Measurements from ENCODE around the gene SAMD4A. TPM values are rescaled to one million over a fixed set of nuclear protein-coding genes. Genes with fewer than 3 reads are reported as not detected.

Gene SAMD4A
- total and polyA plus RNA-seq, 8 donors, result 2.5 to 67.4 (median 15.9) TPM

GRCh38 chr14:54709867-54710266 lies 142.9 kb downstream of the SAMD4A start:
- no peak for TF ChIP-seq EP300 (IDR thresholded peaks at IDR 0.05)
- TF ChIP-seq POLR2AphosphoS5 (IDR thresholded peaks at IDR 0.05), result no peak
- TF ChIP-seq, protein P1, sequence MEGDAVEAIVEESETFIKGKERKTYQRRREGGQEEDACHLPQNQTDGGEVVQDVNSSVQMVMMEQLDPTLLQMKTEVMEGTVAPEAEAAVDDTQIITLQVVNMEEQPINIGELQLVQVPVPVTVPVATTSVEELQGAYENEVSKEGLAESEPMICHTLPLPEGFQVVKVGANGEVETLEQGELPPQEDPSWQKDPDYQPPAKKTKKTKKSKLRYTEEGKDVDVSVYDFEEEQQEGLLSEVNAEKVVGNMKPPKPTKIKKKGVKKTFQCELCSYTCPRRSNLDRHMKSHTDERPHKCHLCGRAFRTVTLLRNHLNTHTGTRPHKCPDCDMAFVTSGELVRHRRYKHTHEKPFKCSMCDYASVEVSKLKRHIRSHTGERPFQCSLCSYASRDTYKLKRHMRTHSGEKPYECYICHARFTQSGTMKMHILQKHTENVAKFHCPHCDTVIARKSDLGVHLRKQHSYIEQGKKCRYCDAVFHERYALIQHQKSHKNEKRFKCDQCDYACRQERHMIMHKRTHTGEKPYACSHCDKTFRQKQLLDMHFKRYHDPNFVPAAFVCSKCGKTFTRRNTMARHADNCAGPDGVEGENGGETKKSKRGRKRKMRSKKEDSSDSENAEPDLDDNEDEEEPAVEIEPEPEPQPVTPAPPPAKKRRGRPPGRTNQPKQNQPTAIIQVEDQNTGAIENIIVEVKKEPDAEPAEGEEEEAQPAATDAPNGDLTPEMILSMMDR (IDR thresholded peaks at IDR 0.05), result no peak
- no peak for TF ChIP-seq POLR2A (IDR thresholded peaks at IDR 0.05)
- no peak overlapping the region for H3K4me3 ChIP-seq
- DNase-seq, result no peak
- no peaks in the 10 kb centered on the region for H3K9me3 ChIP-seq
- H3K36me3 ChIP-seq, result peaks cover 0 to under 1% (median 0%) of the 10 kb centered on the region in 4 donors
- no peaks in the 10 kb centered on the region for H3K27me3 ChIP-seq
- H3K27ac ChIP-seq, result no peak overlapping the region
- intact Hi-C loops (cut with DNase I; ENCODE audit: low total_unique reads), result no loop called here
- H3K4me1 ChIP-seq, result peaks cover 4 to 32% (median 17%) of the 10 kb centered on the region in 4 donors

GRCh38 chr14:54711312-54711711 lies 144.4 kb downstream of the SAMD4A start:
- Histone ChIP-seq H3K9me3 (no peaks in the 10 kb centered on the region), H3K36me3 (no peaks in the 10 kb centered on the region), H3K4me3 (no peak overlapping the region), H3K27me3 (no peaks in the 10 kb centered on the region), H3K27ac (peak overlapping the region in 3 of 5 donors; percentile 64 to 75 (median 72)), H3K4me1 (peaks cover 4 to 32% (median 17%) of the 10 kb centered on the region in 4 donors)
- intact Hi-C loops (cut with DNase I; ENCODE audit: low total_unique reads), result no loop called here
- no peak for DNase-seq
- TF ChIP-seq EP300 (IDR thresholded peaks at IDR 0.05) (no peak), POLR2AphosphoS5 (IDR thresholded peaks at IDR 0.05) (no peak), POLR2A (IDR thresholded peaks at IDR 0.05) (no peak)
- TF ChIP-seq, protein P1 (IDR thresholded peaks at IDR 0.05), result no peak
- WGBS, 5 donors, result 96 to 98% (median 98%) methylated on average over 5 of the region's 5 CpGs

DNA sequence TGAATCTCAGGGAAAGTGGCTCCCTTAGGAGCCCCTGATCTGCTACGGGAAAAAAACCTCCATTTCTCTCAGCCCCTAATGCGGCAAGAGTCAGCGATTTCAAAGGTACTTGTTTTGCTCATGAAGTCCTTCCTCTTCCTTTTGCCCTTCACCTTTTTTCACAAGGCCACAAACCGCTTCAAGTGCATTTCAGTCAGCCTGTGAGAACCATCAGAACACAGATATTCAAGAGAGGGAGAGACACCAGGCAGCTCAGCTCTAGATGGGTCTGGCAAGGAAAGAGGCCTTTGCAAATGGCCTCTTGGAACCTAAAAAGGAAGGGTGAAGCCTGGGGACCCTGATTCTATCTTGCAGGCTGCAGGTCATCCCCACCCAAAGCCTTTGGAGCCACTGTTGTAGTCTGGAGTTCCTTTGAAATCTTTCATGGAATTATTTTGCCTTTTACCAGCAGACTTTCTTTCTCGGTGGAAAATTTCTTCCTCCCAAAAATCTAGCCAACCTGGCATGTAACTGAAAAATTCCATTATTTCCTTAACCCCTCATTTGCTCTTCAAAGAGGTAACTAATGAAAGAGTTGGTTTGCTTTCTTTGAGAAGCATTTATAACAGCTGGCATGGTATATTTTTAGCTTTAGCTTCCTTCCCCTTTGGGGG lies 145.0 kb downstream of the SAMD4A start:
- no peaks in the 10 kb centered on the region for H3K27me3 ChIP-seq
- 53 to 62% (median 59%) methylated on average over 5 of the region's 5 CpGs for WGBS, 5 donors
- no peak overlapping the region for H3K4me3 ChIP-seq
- no peaks in the 10 kb centered on the region for H3K9me3 ChIP-seq
- TF ChIP-seq POLR2A (IDR thresholded peaks at IDR 0.05) (no peak), POLR2AphosphoS5 (IDR thresholded peaks at IDR 0.05) (no peak), EP300 (IDR thresholded peaks at IDR 0.05) (no peak)
- TF ChIP-seq, protein P1 (IDR thresholded peaks at IDR 0.05), result no peak
- peaks cover 4 to 32% (median 17%) of the 10 kb centered on the region in 4 donors for H3K4me1 ChIP-seq
- intact Hi-C loops (cut with DNase I; ENCODE audit: low total_unique reads), result no loop called here
- no peak for DNase-seq
- H3K36me3 ChIP-seq, result no peaks in the 10 kb centered on the region
- H3K27ac ChIP-seq, result peak overlapping the region in 4 of 5 donors; percentile 56 to 75 (median 68)

DNA sequence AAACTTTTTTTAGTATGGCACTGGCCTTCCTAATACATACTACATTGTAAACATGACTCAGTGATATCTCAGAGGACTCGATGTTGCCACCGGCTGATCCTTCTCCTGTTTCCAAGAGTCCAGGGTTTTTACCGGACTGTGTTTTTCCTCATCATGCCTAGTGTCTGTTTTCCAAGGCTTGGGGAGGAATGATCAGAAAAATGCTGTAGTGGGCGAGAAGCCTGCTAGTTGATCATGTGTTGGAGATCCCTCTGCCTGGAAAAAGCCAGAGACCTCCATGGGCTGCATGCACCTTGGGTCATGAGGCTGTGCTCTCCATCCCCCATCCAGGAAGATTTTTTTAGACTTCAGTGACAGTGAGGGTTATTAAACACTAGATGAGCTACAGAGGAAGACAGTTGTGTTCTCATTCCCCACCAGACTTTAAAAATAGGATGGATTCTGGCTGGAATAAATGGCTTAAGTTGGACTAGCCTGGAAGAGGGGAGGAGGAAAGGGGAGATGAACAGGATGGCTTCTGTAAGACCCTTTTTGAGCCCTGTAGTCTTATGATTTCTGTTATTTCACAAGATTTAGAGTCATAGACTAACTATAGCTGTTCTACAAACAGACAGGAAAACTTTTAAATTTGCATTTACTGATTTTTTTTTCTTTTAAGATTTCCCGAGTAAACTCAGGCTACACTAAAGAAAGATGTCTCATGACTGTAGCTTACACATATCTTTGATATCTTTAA lies 145.7 kb downstream of the SAMD4A start:
- TF ChIP-seq POLR2A (IDR thresholded peaks at IDR 0.05) (no peak), EP300 (IDR thresholded peaks at IDR 0.05) (no peak), POLR2AphosphoS5 (IDR thresholded peaks at IDR 0.05) (no peak)
- TF ChIP-seq, protein P1 (IDR thresholded peaks at IDR 0.05), result no peak
- Histone ChIP-seq H3K27ac (peak overlapping the region in 4 of 5 donors; percentile 56 to 75 (median 68)), H3K27me3 (no peaks in the 10 kb centered on the region), H3K36me3 (no peaks in the 10 kb centered on the region), H3K9me3 (no peaks in the 10 kb centered on the region), H3K4me3 (no peak overlapping the region), H3K4me1 (peaks cover 4 to 30% (median 17%) of the 10 kb centered on the region in 4 donors)
- intact Hi-C loops (cut with DNase I; ENCODE audit: low total_unique reads), result no loop called here
- peak in 1 of 2 donors; percentile 23 for DNase-seq
- WGBS, 5 donors, result 45 to 77% (median 61%) methylated on average over 5 of the region's 5 CpGs

Data from stomach (tissue), 9 donors.